K562 (cell line): ENCODE measurements around the gene DIP2B. TPM values are rescaled to one million over a fixed set of nuclear protein-coding genes. Genes with fewer than 3 reads are reported as not detected.

Experiments used
- GABPB2 ChIP-seq: fragments of 250-450 bp; sonication (Bioruptor Pico); conservative IDR thresholded peaks from 2 replicates; pipeline ENCODE4 v1.5.1; 2021; ENCODE audit warnings: mild to moderate bottlenecking
- GTF3C2 ChIP-seq: IDR thresholded peaks from 3 replicates; pipeline ENCODE4 v1.6.1; 2011; ENCODE audit warnings: borderline replicate concordance, mild to moderate bottlenecking, moderate library complexity; ENCODE audit not compliant: insufficient read length; ENCODE audit errors: extremely low read depth
- HDAC1 ChIP-seq, 2 experiments: fragments of 450-650 bp; IDR thresholded peaks; 2 replicates each; pipeline ENCODE4 v1.6.1; 2016 to 2017; ENCODE audit warnings: inconsistent platforms in 1 of 2, mild to moderate bottlenecking in 1 of 2, moderate library complexity in 1 of 2
- KDM5B ChIP-seq: fragments of 200-600 bp; sonication (generic); IDR thresholded peaks from 2 replicates; pipeline ENCODE4 v1.6.1; 2012; ENCODE audit warnings: low read depth, mild to moderate bottlenecking, moderate library complexity, low read length, control low read depth, inconsistent platforms; ENCODE audit not compliant: insufficient replicate concordance
- KLF1 ChIP-seq: fragments of 450-650 bp; IDR thresholded peaks from 2 replicates; pipeline ENCODE4 v1.6.1; 2016; ENCODE audit warnings: missing genetic modification characterization, missing compliant biosample characterization
- MYNN ChIP-seq, 2 experiments: sonication (generic); formaldehyde crosslinking in 1 of 2; IDR thresholded peaks; 2 replicates each; pipeline versions ENCODE4 v1.5.0 to v1.6.1; 2016 to 2020; ENCODE audit warnings: antibody characterized with exemption in 1 of 2, missing genetic modification reagents in 1 of 2
- SMARCE1 ChIP-seq: fragments of 450-650 bp; IDR thresholded peaks from 2 replicates; pipeline ENCODE4 v1.7.1; 2016; ENCODE audit warnings: mild to moderate bottlenecking
- SP1 ChIP-seq: sonication (generic); formaldehyde crosslinking; IDR thresholded peaks from 2 replicates; pipeline ENCODE4 v1.8.1; 2022; ENCODE audit warnings: mild to moderate bottlenecking, missing genetic modification reagents
- STAT5B ChIP-seq: fragments of 250-450 bp; sonication (Bioruptor Pico); IDR thresholded peaks from 2 replicates; pipeline ENCODE4 v1.8.0; 2021; ENCODE audit warnings: mild to moderate bottlenecking, inconsistent platforms
- TBP ChIP-seq: optimal IDR thresholded peaks from 2 replicates; pipeline ENCODE3; 2011; ENCODE audit warnings: low read depth, low read length, improper control_type of control experiment
- U2AF1 ChIP-seq: fragments of 200-400 bp; formaldehyde crosslinking; optimal IDR thresholded peaks from 2 replicates; pipeline ENCODE3; 2017; ENCODE audit warnings: mild to moderate bottlenecking, low read depth, low read length, moderate library complexity
- ZKSCAN3 ChIP-seq: fragments of 250-450 bp; sonication (Bioruptor Pico); IDR thresholded peaks from 2 replicates; pipeline ENCODE4 v1.4.0; 2020
- ZNF12 ChIP-seq: sonication (generic); formaldehyde crosslinking; IDR thresholded peaks from 2 replicates; pipeline ENCODE4 v1.4.0; 2020; ENCODE audit warnings: mild to moderate bottlenecking, missing genetic modification reagents
- ZNF165 ChIP-seq: fragments of 250-450 bp; sonication (Bioruptor Pico); IDR thresholded peaks from 2 replicates; pipeline ENCODE4 v1.4.0; 2020; ENCODE audit warnings: borderline replicate concordance
- ZNF3 ChIP-seq: fragments of 250-450 bp; sonication (Bioruptor Pico); IDR thresholded peaks from 2 replicates; pipeline ENCODE4 v1.5.0; 2021; ENCODE audit warnings: mild to moderate bottlenecking, moderate library complexity
- ZNF740 ChIP-seq, 3 experiments: fragments of 200-800 bp in 1 of 3; sonication (Bioruptor generic) in 1 of 3; sonication (generic) in 1 of 3; formaldehyde crosslinking in 1 of 3; IDR thresholded peaks; 2 replicates each; pipeline versions ENCODE4 v1.6.1 to v1.8.0; 2016 to 2022; ENCODE audit warnings: mild to moderate bottlenecking in 2 of 3, missing compliant biosample characterization in 2 of 3, missing genetic modification characterization in 2 of 3, missing genetic modification reagents in 1 of 3
- polyA plus RNA-seq, 8 experiments: library from polyadenylated mRNA; depleted of rRNA in 4 of 8; stranded (reverse) in 5 of 8; unstranded in 3 of 8; fragments of >200 nt; fragmentation: Nextera tagmentation in 2 of 8; fragmentation: Illumina TruSeq in 1 of 8; extraction: Ambion mirVana in 2 of 8; extraction: Trizol in 1 of 8; gene quantifications; 2 replicates each; pipeline versions ENCODE4 v1.2.1 to v1.2.3, GENCODE V29; 2011 to 2014; ENCODE audit warnings: inconsistent platforms in 1 of 8, missing spikeins in 1 of 8
- total RNA-seq, 7 experiments: library from RNA; depleted of rRNA in 6 of 7; stranded (reverse); fragments of >200 nt in 6 of 7; fragmentation: Illumina TruSeq in 2 of 7; extraction: Trizol in 2 of 7; gene quantifications; 2 replicates each; pipeline versions ENCODE4 v1.2.1 to v1.2.3, GENCODE V29; 2011 to 2021; ENCODE audit warnings: low replicate concordance in 1 of 7
- TF ChIP-seq, protein P1 (sequence below): fragments of 450-650 bp; IDR thresholded peaks from 2 replicates; pipeline ENCODE4 v1.6.1; 2016; ENCODE audit warnings: borderline replicate concordance

The DIP2B gene
- total and polyA plus RNA-seq, 9 of the 15 experiments (the other 6 are each of a cell fraction or from before 2014, with no cell fraction given) = 4.6 to 26.1 (median 18.8) TPM

GRCh38 chr12:50763639-50764285, 259.0 kb downstream of the DIP2B start, which contains the start of gene ATF1 (continued):
- TF ChIP-seq HDAC1 (IDR thresholded peaks at IDR 0.05) = peak; percentile 10 to 59; a peak in 1 of 4 replicates
- no peak for TF ChIP-seq ZNF165 (CRISPR knock-in tag)
- no peak for TF ChIP-seq STAT5B
- TF ChIP-seq GABPB2 (CRISPR knock-in tag) = no peak
- TF ChIP-seq, protein P1, sequence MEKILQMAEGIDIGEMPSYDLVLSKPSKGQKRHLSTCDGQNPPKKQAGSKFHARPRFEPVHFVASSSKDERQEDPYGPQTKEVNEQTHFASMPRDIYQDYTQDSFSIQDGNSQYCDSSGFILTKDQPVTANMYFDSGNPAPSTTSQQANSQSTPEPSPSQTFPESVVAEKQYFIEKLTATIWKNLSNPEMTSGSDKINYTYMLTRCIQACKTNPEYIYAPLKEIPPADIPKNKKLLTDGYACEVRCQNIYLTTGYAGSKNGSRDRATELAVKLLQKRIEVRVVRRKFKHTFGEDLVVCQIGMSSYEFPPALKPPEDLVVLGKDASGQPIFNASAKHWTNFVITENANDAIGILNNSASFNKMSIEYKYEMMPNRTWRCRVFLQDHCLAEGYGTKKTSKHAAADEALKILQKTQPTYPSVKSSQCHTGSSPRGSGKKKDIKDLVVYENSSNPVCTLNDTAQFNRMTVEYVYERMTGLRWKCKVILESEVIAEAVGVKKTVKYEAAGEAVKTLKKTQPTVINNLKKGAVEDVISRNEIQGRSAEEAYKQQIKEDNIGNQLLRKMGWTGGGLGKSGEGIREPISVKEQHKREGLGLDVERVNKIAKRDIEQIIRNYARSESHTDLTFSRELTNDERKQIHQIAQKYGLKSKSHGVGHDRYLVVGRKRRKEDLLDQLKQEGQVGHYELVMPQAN = peak; percentile 64; the same call in 1 of the 2 replicates
- TF ChIP-seq TBP = peak; percentile 78
- TF ChIP-seq SP1 (CRISPR knock-in tag) = peak; percentile 44; the same call in 1 of the 2 replicates
- TF ChIP-seq KLF1 (tag) = 0 out of 2 replicates have a peak, but pooled peaks have one; percentile 32
- no peak for TF ChIP-seq ZNF12 (CRISPR knock-in tag)
- no peak for TF ChIP-seq MYNN (IDR thresholded peaks at IDR 0.05)
- no peak for TF ChIP-seq MYNN (CRISPR knock-in tag; IDR thresholded peaks at IDR 0.05)
- TF ChIP-seq ZKSCAN3 (CRISPR knock-in tag) = no peak
- TF ChIP-seq ZNF740 (CRISPR knock-in tag; IDR thresholded peaks at IDR 0.05) = no peak
- TF ChIP-seq ZNF740 (tag; IDR thresholded peaks at IDR 0.05) = no peak
- TF ChIP-seq ZNF3 (CRISPR knock-in tag) = no peak
- no peak for TF ChIP-seq U2AF1
- TF ChIP-seq SMARCE1 = peak; percentile 48
- TF ChIP-seq GTF3C2 = no peak
- TF ChIP-seq KDM5B = peak; percentile 63
